Nephron (organoid): ENCODE data around the gene KRT83.
"Not testable (repeated sequence)": the region's sequence is repeated elsewhere in the genome, so short reads cannot be mapped to it uniquely, and the experiment has no call there.

Source experiments
- H3K27ac Mint-ChIP-seq, 3 experiments: 2 replicates each; pipeline ENCODE4 v1.8.0; 2020; ENCODE audit warnings: mixed read lengths in 3 of 3, mild to moderate bottlenecking in 2 of 3, moderate library complexity in 1 of 3
- H3K27me3 Mint-ChIP-seq: 2 replicates; pipeline ENCODE4 v1.8.0; 2021; ENCODE audit warnings: low read depth, mild to moderate bottlenecking, moderate library complexity, mixed read lengths
- H3K36me3 Mint-ChIP-seq: 2 replicates; pipeline ENCODE4 v1.8.0; 2020; ENCODE audit warnings: low read depth, mixed read lengths
- H3K4me1 Mint-ChIP-seq: 2 replicates; pipeline ENCODE4 v1.8.0; 2020; ENCODE audit warnings: mixed read lengths
- H3K4me3 Mint-ChIP-seq, 3 experiments: 2 replicates each; pipeline ENCODE4 v1.8.0; 2020; ENCODE audit warnings: mild to moderate bottlenecking in 3 of 3, mixed read lengths in 3 of 3, moderate library complexity in 2 of 3
- H3K9me3 Mint-ChIP-seq: 2 replicates; pipeline ENCODE4 v1.8.0; 2020; ENCODE audit warnings: mixed read lengths
- CTCF ChIP-seq, 3 experiments: fragments of 200-600 bp; sonication (generic); IDR thresholded peaks; one replicate each; pipeline ENCODE4 v1.5.0; 2021; ENCODE audit warnings: antibody characterized with exemption in 3 of 3; ENCODE audit not compliant: unreplicated experiment in 3 of 3

KRT83 gene

GRCh38 chr12:52347016-52347415 is 25.8 kb upstream of the KRT83 start:
- Mint-ChIP-seq H3K9me3 (peaks cover 3% of the 10 kb centered on the region), H3K4me1 (peaks cover 36% of the 10 kb centered on the region), H3K4me3 (no peak overlapping the region), H3K36me3 (no peaks in the 10 kb centered on the region), H3K27ac (peak overlapping the region; percentile 23 to 93 (median 81)), H3K27me3 (peaks cover 7% of the 10 kb centered on the region)
- no peak for TF ChIP-seq CTCF (IDR thresholded peaks at IDR 0.05; ENCODE audit: unreplicated experiment in 3 of 3)

- H3K9me3 Mint-ChIP-seq: peaks cover 3% of the 10 kb centered on the region
- peaks cover 33% of the 10 kb centered on the region for H3K4me1 Mint-ChIP-seq
- peak overlapping the region; percentile 23 to 93 (median 64) for H3K27ac Mint-ChIP-seq
- H3K4me3 Mint-ChIP-seq: no peak overlapping the region
- H3K27me3 Mint-ChIP-seq: peaks cover 11% of the 10 kb centered on the region
- no peak for TF ChIP-seq CTCF (IDR thresholded peaks at IDR 0.05; ENCODE audit: unreplicated experiment in 3 of 3)
- H3K36me3 Mint-ChIP-seq: no peaks in the 10 kb centered on the region
Measured at GRCh38 chr12:52346593-52346992, 25.4 kb upstream of the KRT83 start.

- not testable (repeated sequence) for H3K9me3 Mint-ChIP-seq, H3K36me3 Mint-ChIP-seq, H3K27ac Mint-ChIP-seq, H3K4me3 Mint-ChIP-seq
- Mint-ChIP-seq H3K27me3 (peaks cover 18% of the 10 kb centered on the region), H3K4me1 (peaks cover 32% of the 10 kb centered on the region)
Measured at GRCh38 chr12:52345041-52345440, 23.8 kb upstream of the KRT83 start.

GRCh38 chr12:52344111-52344510 is 22.9 kb upstream of the KRT83 start:
- TF ChIP-seq CTCF (IDR thresholded peaks at IDR 0.05; ENCODE audit: unreplicated experiment in 3 of 3): no peak
- Mint-ChIP-seq H3K27ac (no peak overlapping the region), H3K27me3 (peaks cover 22% of the 10 kb centered on the region)

GRCh38 chr12:52343550-52343949 is 22.4 kb upstream of the KRT83 start:
- H3K27me3 Mint-ChIP-seq: peaks cover 22% of the 10 kb centered on the region
- no peak overlapping the region for H3K27ac Mint-ChIP-seq
- TF ChIP-seq CTCF (IDR thresholded peaks at IDR 0.05; ENCODE audit: unreplicated experiment in 3 of 3): no peak
- peaks cover 22% of the 10 kb centered on the region for H3K4me1 Mint-ChIP-seq
- no peak overlapping the region for H3K4me3 Mint-ChIP-seq
- peaks cover 3% of the 10 kb centered on the region for H3K9me3 Mint-ChIP-seq
- H3K36me3 Mint-ChIP-seq: no peaks in the 10 kb centered on the region

More at GRCh38 chr12:52344111-52344510, 22.9 kb upstream of the KRT83 start:
- no peak overlapping the region for H3K4me3 Mint-ChIP-seq
- peaks cover 28% of the 10 kb centered on the region for H3K4me1 Mint-ChIP-seq
- no peaks in the 10 kb centered on the region for H3K36me3 Mint-ChIP-seq
- peaks cover 3% of the 10 kb centered on the region for H3K9me3 Mint-ChIP-seq

GRCh38 chr12:52342781-52343490 is 21.7 kb upstream of the KRT83 start:
- H3K9me3 Mint-ChIP-seq: peaks cover 3% of the 10 kb centered on the region
- peaks cover 22% of the 10 kb centered on the region for H3K27me3 Mint-ChIP-seq
- no peak overlapping the region for H3K27ac Mint-ChIP-seq
- peaks cover 16% of the 10 kb centered on the region for H3K4me1 Mint-ChIP-seq
- H3K4me3 Mint-ChIP-seq: no peak overlapping the region
- no peaks in the 10 kb centered on the region for H3K36me3 Mint-ChIP-seq
- TF ChIP-seq CTCF (IDR thresholded peaks at IDR 0.05; ENCODE audit: unreplicated experiment in 3 of 3): no peak
